NOMO-1 treated with DMSO at 0.1 percent for 48 hours (cell line): ENCODE data around the gene TTC28.
"Not testable (repeated sequence)": the region's sequence is repeated elsewhere in the genome, so short reads cannot be mapped to it uniquely, and the experiment has no call there.

Source experiments
- DNase-seq: peaks from one replicate; lab custom pipeline; 2025; ENCODE audit not compliant: unreplicated experiment; lab: John Stamatoyannopoulos, UW

The TTC28 gene

GRCh38 chr22:28204382-28204781 lies 475.3 kb downstream of the TTC28 start:
- no peak for DNase-seq

- DNase-seq = no peak
These were observed 476.4 kb downstream of the TTC28 start for GRCh38 chr22:28203286-28203685.

- no peak for DNase-seq
These were observed 480.9 kb downstream of the TTC28 start for GRCh38 chr22:28198692-28199091.

GRCh38 chr22:28191571-28191970 lies 488.1 kb downstream of the TTC28 start:
- not testable (repeated sequence) for DNase-seq

GRCh38 chr22:28188178-28188879 lies 491.3 kb downstream of the TTC28 start:
- no peak for DNase-seq

- DNase-seq = no peak
These were observed 492.0 kb downstream of the TTC28 start for GRCh38 chr22:28187612-28188011.

GRCh38 chr22:28186641-28187040 lies 493.0 kb downstream of the TTC28 start:
- no peak for DNase-seq

- DNase-seq = no peak
These were observed 494.5 kb downstream of the TTC28 start for GRCh38 chr22:28185130-28185529.

- no peak for DNase-seq
These were observed 496.4 kb downstream of the TTC28 start for GRCh38 chr22:28183078-28183860.

GRCh38 chr22:28180804-28181731 lies 498.6 kb downstream of the TTC28 start:
- no peak for DNase-seq

GRCh38 chr22:28179392-28179791 lies 500.2 kb downstream of the TTC28 start:
- no peak for DNase-seq

GRCh38 chr22:28175730-28176492 lies 503.7 kb downstream of the TTC28 start:
- DNase-seq = no peak

- DNase-seq = no peak
These were observed 505.1 kb downstream of the TTC28 start for GRCh38 chr22:28174509-28174908.

GRCh38 chr22:28172892-28173670 lies 506.6 kb downstream of the TTC28 start:
- no peak for DNase-seq

GRCh38 chr22:28171712-28172111 lies 507.9 kb downstream of the TTC28 start:
- DNase-seq = no peak

- no peak for DNase-seq
These were observed 508.5 kb downstream of the TTC28 start for GRCh38 chr22:28171115-28171514.

- DNase-seq = not testable (repeated sequence)
These were observed 510.3 kb downstream of the TTC28 start for GRCh38 chr22:28169314-28169713.

- DNase-seq = no peak
These were observed 523.8 kb downstream of the TTC28 start for GRCh38 chr22:28155808-28156207.

GRCh38 chr22:28154861-28155260 lies 524.8 kb downstream of the TTC28 start:
- DNase-seq = no peak
